Adrenal gland (tissue), 12 donors: ENCODE results near the gene FARP2. TPM values are rescaled to one million over a fixed set of nuclear protein-coding genes. Genes with fewer than 3 reads are reported as not detected.
"Not testable (repeated sequence)": the region's sequence is repeated elsewhere in the genome, so short reads cannot be mapped to it uniquely, and the experiment has no call there.

ENCODE experiments used
- DNase-seq, 7 donors: peaks; one replicate each; pipeline ENCODE4 v3.0.0-alpha.2; 2019 to 2020
- H3K27ac ChIP-seq, 5 donors: fragments of 200-600 bp; sonication (generic) in 4 of 5; 1 replicate in 3 of 5; 2 replicates in 2 of 5; pipeline versions ENCODE4 v1.5.1 to v1.8.0; 2016 to 2020; ENCODE audit warnings: mild to moderate bottlenecking in 1 of 5
- H3K27me3 ChIP-seq: fragments of 200-600 bp; 2 replicates; pipeline ENCODE4 v1.8.0; 2021
- H3K36me3 ChIP-seq, 2 donors: fragments of 200-600 bp; replicated peaks in 1 of 2; 1 replicate in 1 of 2; 2 replicates in 1 of 2; pipeline versions ENCODE4 v1.5.1 to v1.8.0; 2018 to 2022
- H3K4me1 ChIP-seq, 2 donors: fragments of 200-600 bp; replicated peaks in 1 of 2; 1 replicate in 1 of 2; 2 replicates in 1 of 2; pipeline versions ENCODE4 v1.5.1 to v1.8.0; 2018 to 2021
- H3K4me3 ChIP-seq, 4 donors: fragments of 200-600 bp; sonication (generic) in 3 of 4; one replicate each; pipeline ENCODE4 v1.5.1; 2016 to 2018
- H3K9me3 ChIP-seq, 3 donors: fragments of 200-600 bp; sonication (generic) in 1 of 3; replicated peaks in 1 of 3; 1 replicate in 2 of 3; 2 replicates in 1 of 3; pipeline versions ENCODE4 v1.5.1 to v1.8.0; 2016 to 2021
- CTCF ChIP-seq, 6 experiments: fragments of 450-650 bp in 4 of 6; fragments of 200-600 bp in 2 of 6; sonication (generic) in 1 of 6; IDR thresholded peaks; 1 replicate in 5 of 6; 2 replicates in 1 of 6; pipeline versions ENCODE4 v1.5.1 to v1.8.0; 2016 to 2021; ENCODE audit warnings: antibody characterized with exemption in 6 of 6, mild to moderate bottlenecking in 2 of 6, moderate library complexity in 1 of 6
- POLR2A ChIP-seq, 2 donors: fragments of 450-650 bp; IDR thresholded peaks; one replicate each; pipeline ENCODE4 v1.6.1; 2017; ENCODE audit warnings: antibody characterized with exemption in 2 of 2, mild to moderate bottlenecking in 2 of 2, moderate library complexity in 1 of 2
- WGBS, 4 donors: extraction: QIAGEN DNeasy Blood & Tissue Kit in 2 of 4; methylation state at CpG; one replicate each; pipeline versions ENCODE4 v1.1.5 to v1.1.7; 2013 to 2017; 5-methylcytosine and 5-hydroxymethylcytosine counted together
- intact Hi-C, 2 donors: fragments of 100-400 bp; cut with DNase I; formaldehyde crosslinking; loops; one replicate each; pipeline versions ENCODE4 v1.14.1 to v1.15.0; 2022 to 2023
- polyA plus RNA-seq, 3 donors: library from polyadenylated mRNA; stranded (reverse); fragments of 200-250 nt in 2 of 3; fragments of 350-450 nt in 1 of 3; fragmentation: Illumina TruSeq in 1 of 3; extraction: RNeasy Lipid Tissue Mini Kit (QIAGEN cat#74804) in 1 of 3; gene quantifications; one replicate each; pipeline ENCODE4 v1.2.3, GENCODE V29; 2013 to 2014
- total RNA-seq, 9 donors: library from RNA; depleted of rRNA in 4 of 9; stranded (reverse); fragments of >200 nt in 4 of 9; fragments of 120-200 nt in 1 of 9; fragmentation: NEBNext Ultra II Directional in 1 of 9; extraction: Animal tissue kit (Norgen Biotek cat#: 25700) in 1 of 9; gene quantifications; one replicate each; pipeline versions ENCODE4 v1.1.0 to v1.2.4, GENCODE V29; 2013 to 2023
- donor health status: healthy with polysubstance abuse.
- donor health status: Bipolar disorder and iron deficiency.
- donor health status: DM: yes; HTN: yes; CAD: no.
- donor health status: DM: no; HTN: no; CAD: no.
- donor health status: DM: no; HTN: no; CAD: no.
- donor health status: DM: yes; HTN: yes; CAD: no.

FARP2 gene
- total and polyA plus RNA-seq, 12 donors = 17.3 to 66.8 (median 37.8) TPM

GRCh38 chr2:241366678-241367077 is 10.6 kb downstream of the FARP2 start:
- WGBS, 4 donors = 90 to 95% (median 93%) methylated on average over 2 of the region's 2 CpGs
- peaks cover 8 to 38% of the 10 kb centered on the region in 2 donors for H3K4me1 ChIP-seq
- no peaks in the 10 kb centered on the region for H3K9me3 ChIP-seq
- H3K27me3 ChIP-seq = no peaks in the 10 kb centered on the region
- no peaks in the 10 kb centered on the region for H3K36me3 ChIP-seq
- H3K27ac ChIP-seq = no peak overlapping the region
- no peak for DNase-seq
- no peak overlapping the region for H3K4me3 ChIP-seq
- intact Hi-C loops = loop anchor here in 1 of 2 donors (10.0 kb wide), 1 partner anchor 138 kb away; the partner anchor contains the start of gene STK25
- no peak for TF ChIP-seq CTCF (IDR thresholded peaks at IDR 0.05)
- TF ChIP-seq POLR2A (IDR thresholded peaks at IDR 0.05) = no peak

GRCh38 chr2:241368643-241369042 is 12.6 kb downstream of the FARP2 start:
- intact Hi-C loops = loop anchor here in 1 of 2 donors (10.0 kb wide), 1 partner anchor 136 kb away; the partner anchor contains the start of gene STK25
- no peak for DNase-seq
- H3K27ac ChIP-seq = no peak overlapping the region
- no peaks in the 10 kb centered on the region for H3K36me3 ChIP-seq
- 95 to 100% (median 97%) methylated on average over 3 of the region's 3 CpGs for WGBS, 4 donors
- H3K4me3 ChIP-seq = no peak overlapping the region
- H3K27me3 ChIP-seq = no peaks in the 10 kb centered on the region
- no peak for TF ChIP-seq POLR2A (IDR thresholded peaks at IDR 0.05)
- no peak for TF ChIP-seq CTCF (IDR thresholded peaks at IDR 0.05)
- H3K9me3 ChIP-seq = no peaks in the 10 kb centered on the region
- H3K4me1 ChIP-seq = peaks cover 3 to 33% of the 10 kb centered on the region in 2 donors

GRCh38 chr2:241372361-241372992 is 16.4 kb downstream of the FARP2 start:
- 77 to 87% (median 81%) methylated on average over 11 of the region's 11 CpGs for WGBS, 4 donors
- Histone ChIP-seq H3K27ac (no peak overlapping the region), H3K4me3 (no peak overlapping the region), H3K36me3 (no peaks in the 10 kb centered on the region), H3K27me3 (no peaks in the 10 kb centered on the region), H3K4me1 (peaks cover 0 to 9% of the 10 kb centered on the region in 2 donors), H3K9me3 (no peaks in the 10 kb centered on the region)
- TF ChIP-seq CTCF (IDR thresholded peaks at IDR 0.05) (no peak), POLR2A (IDR thresholded peaks at IDR 0.05) (no peak)
- intact Hi-C loops = no loop called here
- DNase-seq = no peak

- H3K27ac ChIP-seq = no peak overlapping the region
- no peak for TF ChIP-seq POLR2A (IDR thresholded peaks at IDR 0.05)
- TF ChIP-seq CTCF (IDR thresholded peaks at IDR 0.05) = no peak
- no peak overlapping the region for H3K4me3 ChIP-seq
- no peaks in the 10 kb centered on the region for H3K27me3 ChIP-seq
- intact Hi-C loops = no loop called here
- WGBS, 4 donors = 89 to 100% (median 91%) methylated on average over 3 of the region's 3 CpGs
- H3K36me3 ChIP-seq = no peaks in the 10 kb centered on the region
- no peak for DNase-seq
- peaks cover 0 to 4% of the 10 kb centered on the region in 2 donors for H3K4me1 ChIP-seq
- no peaks in the 10 kb centered on the region for H3K9me3 ChIP-seq
These were observed 17.4 kb downstream of the FARP2 start for GRCh38 chr2:241373446-241373845.

GRCh38 chr2:241373906-241374305 is 17.8 kb downstream of the FARP2 start:
- H3K4me1 ChIP-seq, DNase-seq, intact Hi-C loops, H3K36me3 ChIP-seq, H3K27me3 ChIP-seq, H3K9me3 ChIP-seq, H3K4me3 ChIP-seq, H3K27ac ChIP-seq: not testable (repeated sequence)
- WGBS, 4 donors = 91 to 96% (median 94%) methylated on average over 6 of the region's 6 CpGs
